B cell (primary cell): ENCODE data around the gene MTHFSD.

ENCODE experiments used
- EZH2 ChIP-seq: IDR thresholded peaks from 2 replicates; pipeline ENCODE4 v1.6.1; 2012; ENCODE audit warnings: borderline replicate concordance, low read depth, mild to moderate bottlenecking, moderate library complexity, low read length; ENCODE audit not compliant: insufficient read depth, poor library complexity, severe bottlenecking
- TF ChIP-seq, protein P1 (sequence below): fragments of 200-600 bp; IDR thresholded peaks from one replicate; pipeline ENCODE4 v1.8.0; 2022; ENCODE audit warnings: antibody characterized with exemption, mild to moderate bottlenecking

GRCh38 chr16:86573646-86574508 lies 18.8 kb upstream of the MTHFSD start:
- TF ChIP-seq, protein P1, sequence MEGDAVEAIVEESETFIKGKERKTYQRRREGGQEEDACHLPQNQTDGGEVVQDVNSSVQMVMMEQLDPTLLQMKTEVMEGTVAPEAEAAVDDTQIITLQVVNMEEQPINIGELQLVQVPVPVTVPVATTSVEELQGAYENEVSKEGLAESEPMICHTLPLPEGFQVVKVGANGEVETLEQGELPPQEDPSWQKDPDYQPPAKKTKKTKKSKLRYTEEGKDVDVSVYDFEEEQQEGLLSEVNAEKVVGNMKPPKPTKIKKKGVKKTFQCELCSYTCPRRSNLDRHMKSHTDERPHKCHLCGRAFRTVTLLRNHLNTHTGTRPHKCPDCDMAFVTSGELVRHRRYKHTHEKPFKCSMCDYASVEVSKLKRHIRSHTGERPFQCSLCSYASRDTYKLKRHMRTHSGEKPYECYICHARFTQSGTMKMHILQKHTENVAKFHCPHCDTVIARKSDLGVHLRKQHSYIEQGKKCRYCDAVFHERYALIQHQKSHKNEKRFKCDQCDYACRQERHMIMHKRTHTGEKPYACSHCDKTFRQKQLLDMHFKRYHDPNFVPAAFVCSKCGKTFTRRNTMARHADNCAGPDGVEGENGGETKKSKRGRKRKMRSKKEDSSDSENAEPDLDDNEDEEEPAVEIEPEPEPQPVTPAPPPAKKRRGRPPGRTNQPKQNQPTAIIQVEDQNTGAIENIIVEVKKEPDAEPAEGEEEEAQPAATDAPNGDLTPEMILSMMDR, result no peak
- TF ChIP-seq EZH2, result no peak
